SH-SY5Y (cell line): ENCODE data around the gene AP3M1.

Experiments
- GATA2 ChIP-seq: IDR thresholded peaks from 2 replicates; pipeline ENCODE4 v1.6.1; 2011; ENCODE audit warnings: mild to moderate bottlenecking, low read depth, low read length
- GATA3 ChIP-seq: IDR thresholded peaks from 2 replicates; pipeline ENCODE4 v1.6.1; 2011; ENCODE audit warnings: low read depth, mild to moderate bottlenecking, low read length, moderate library complexity

GRCh38 chr10:74150204-74150989, at the start of gene AP3M1:
- TF ChIP-seq GATA3 (no peak), GATA2 (no peak)
